DOHH2 (cell line): ENCODE results near the gene FAIM2.

Experiments
- H3F3A ChIP-seq: fragments of 200-600 bp; sonication (generic), shearing (Covaris generic); 2 replicates; pipeline ENCODE4 v1.6.0; 2016; ENCODE audit warnings: antibody characterized with exemption, mild to moderate bottlenecking; ENCODE audit not compliant: control insufficient read depth, insufficient read depth
- H3K27ac ChIP-seq: fragments of 200-600 bp; sonication (generic); 2 replicates; pipeline ENCODE4 v1.5.1; 2014; ENCODE audit warnings: low read depth, mild to moderate bottlenecking, low read length, moderate library complexity
- H3K27me3 ChIP-seq: fragments of 200-600 bp; sonication (generic); 2 replicates; pipeline ENCODE4 v1.6.1; 2014; ENCODE audit warnings: mild to moderate bottlenecking, low read length, mixed read lengths; ENCODE audit not compliant: control insufficient read depth
- H3K36me3 ChIP-seq: fragments of 200-600 bp; sonication (generic); 2 replicates; pipeline ENCODE4 v1.6.1; 2014; ENCODE audit warnings: mild to moderate bottlenecking, low read length, moderate library complexity, mixed read lengths; ENCODE audit not compliant: control insufficient read depth
- H3K4me1 ChIP-seq: fragments of 200-600 bp; sonication (generic); 2 replicates; pipeline ENCODE4 v1.6.1; 2014; ENCODE audit warnings: mild to moderate bottlenecking, low read length, mixed read lengths; ENCODE audit not compliant: control insufficient read depth
- H3K4me2 ChIP-seq: fragments of 200-600 bp; sonication (generic); 2 replicates; pipeline ENCODE4 v1.6.0; 2014; ENCODE audit warnings: mild to moderate bottlenecking, low read length, moderate library complexity
- H3K4me3 ChIP-seq: fragments of 200-600 bp; sonication (generic); 2 replicates; pipeline ENCODE4 v1.5.1; 2014; ENCODE audit warnings: mild to moderate bottlenecking, low read length, mixed read lengths
- H3K79me2 ChIP-seq: fragments of 200-600 bp; sonication (generic); 2 replicates; pipeline ENCODE4 v1.6.1; 2014; ENCODE audit warnings: mild to moderate bottlenecking, low read length, mixed read lengths; ENCODE audit not compliant: control insufficient read depth
- H3K9me2 ChIP-seq: fragments of 200-600 bp; sonication (generic); replicated peaks from 2 replicates; pipeline ENCODE4 v1.6.1; 2014; ENCODE audit warnings: mild to moderate bottlenecking, low read length, mixed read lengths; ENCODE audit not compliant: control insufficient read depth
- H3K9me3 ChIP-seq: fragments of 200-600 bp; sonication (generic); 2 replicates; pipeline ENCODE4 v1.6.1; 2014; ENCODE audit warnings: antibody characterized with exemption, low read length, mixed read lengths; ENCODE audit not compliant: control insufficient read depth, insufficient read depth
- H4K20me1 ChIP-seq: fragments of 200-600 bp; sonication (generic); 2 replicates; pipeline ENCODE4 v1.6.0; 2014; ENCODE audit warnings: low read depth, mild to moderate bottlenecking, antibody characterized with exemption, low read length, moderate library complexity; ENCODE audit not compliant: control insufficient read depth, insufficient read depth
- CTCF ChIP-seq: fragments of 200-600 bp; sonication (generic); IDR thresholded peaks from one replicate; pipeline ENCODE4 v1.5.1; 2014; ENCODE audit warnings: antibody characterized with exemption, mild to moderate bottlenecking, low read depth, low read length; ENCODE audit not compliant: poor library complexity, severe bottlenecking
- EZH2phosphoT487 ChIP-seq: fragments of 200-600 bp; sonication (generic); IDR thresholded peaks from 2 replicates; pipeline ENCODE4 v1.6.1; 2017; ENCODE audit warnings: borderline replicate concordance, mild to moderate bottlenecking, antibody characterized with exemption, low read length, moderate library complexity, mixed read lengths

FAIM2 gene

GRCh38 chr12:49902399-49903350 lies 1.0 kb downstream of the FAIM2 start:
- Histone ChIP-seq H3K36me3 (no peaks in the 10 kb centered on the region), H3K4me2 (no peak overlapping the region), H3K9me2 (no peaks in the 10 kb centered on the region), H3K27ac (no peak overlapping the region), H3K9me3 (no peaks in the 10 kb centered on the region), H3F3A (no peaks in the 10 kb centered on the region), H4K20me1 (no peaks in the 10 kb centered on the region), H3K4me1 (peaks cover 9% of the 10 kb centered on the region; the same call in 1 of the 2 replicates), H3K4me3 (no peak overlapping the region), H3K27me3 (peaks cover 24% of the 10 kb centered on the region; the same call in 1 of the 2 replicates), H3K79me2 (no peaks in the 10 kb centered on the region)
- no peak for TF ChIP-seq EZH2phosphoT487
- TF ChIP-seq CTCF, result no peak

GRCh38 chr12:49901986-49902385 lies 1.7 kb downstream of the FAIM2 start:
- no peak overlapping the region for H3K4me3 ChIP-seq
- no peaks in the 10 kb centered on the region for H3K36me3 ChIP-seq
- H3K9me2 ChIP-seq, result no peaks in the 10 kb centered on the region
- no peaks in the 10 kb centered on the region for H3K9me3 ChIP-seq
- peaks cover 9% of the 10 kb centered on the region; the same call in 1 of the 2 replicates for H3K4me1 ChIP-seq
- H3K4me2 ChIP-seq, result no peak overlapping the region
- H3K27me3 ChIP-seq, result peaks cover 29% of the 10 kb centered on the region; the same call in 1 of the 2 replicates
- no peaks in the 10 kb centered on the region for H3K79me2 ChIP-seq
- no peaks in the 10 kb centered on the region for H4K20me1 ChIP-seq
- H3K27ac ChIP-seq, result no peak overlapping the region
- no peaks in the 10 kb centered on the region for H3F3A ChIP-seq
- no peak for TF ChIP-seq CTCF
- no peak for TF ChIP-seq EZH2phosphoT487

DNA sequence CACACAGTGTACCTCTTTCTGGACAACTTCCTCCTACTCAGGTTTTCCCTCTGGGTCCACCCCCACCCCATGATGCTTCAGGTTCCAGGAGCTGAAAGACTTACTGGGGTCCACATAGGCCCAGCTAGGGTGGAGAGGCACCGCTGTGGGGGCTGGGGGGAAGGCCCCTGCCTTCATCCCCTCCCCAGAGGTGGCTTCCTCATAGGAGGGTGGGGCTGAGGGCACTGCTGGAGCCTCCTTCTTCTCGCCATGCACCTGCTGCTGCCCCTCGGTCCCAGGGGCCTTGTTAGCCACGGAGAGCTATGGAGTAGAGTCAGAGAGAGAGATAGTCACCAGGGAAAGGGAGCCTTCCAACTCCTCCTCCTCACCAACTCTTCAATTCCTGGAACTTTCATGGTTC lies 2.7 kb downstream of the FAIM2 start:
- H3K27ac ChIP-seq, result no peak overlapping the region
- H3K9me2 ChIP-seq, result no peaks in the 10 kb centered on the region
- H3K27me3 ChIP-seq, result peaks cover 29% of the 10 kb centered on the region; the same call in 1 of the 2 replicates
- peaks cover 9% of the 10 kb centered on the region; the same call in 1 of the 2 replicates for H3K4me1 ChIP-seq
- no peak overlapping the region for H3K4me2 ChIP-seq
- no peaks in the 10 kb centered on the region for H4K20me1 ChIP-seq
- H3K36me3 ChIP-seq, result no peaks in the 10 kb centered on the region
- no peak overlapping the region for H3K4me3 ChIP-seq
- H3K79me2 ChIP-seq, result no peaks in the 10 kb centered on the region
- H3K9me3 ChIP-seq, result no peaks in the 10 kb centered on the region
- H3F3A ChIP-seq, result no peaks in the 10 kb centered on the region
- no peak for TF ChIP-seq EZH2phosphoT487
- no peak for TF ChIP-seq CTCF
